SU-DHL-6 (cell line): Measurements from ENCODE around the gene CACNA2D4.

ENCODE experiments used
- CTCF ChIP-seq: fragments of 200-600 bp; sonication (generic); IDR thresholded peaks from one replicate; pipeline ENCODE4 v1.5.1; 2017; ENCODE audit warnings: antibody characterized with exemption, mild to moderate bottlenecking, low read length, moderate library complexity; ENCODE audit not compliant: insufficient read depth, poor library complexity, severe bottlenecking
- EZH2phosphoT487 ChIP-seq: fragments of 200-600 bp; sonication (generic), shearing (Covaris generic); conservative IDR thresholded peaks from 2 replicates; pipeline ENCODE4 v1.6.1; 2018; ENCODE audit warnings: mild to moderate bottlenecking, antibody characterized with exemption, low read length, moderate library complexity, mixed read lengths

- TF ChIP-seq CTCF (no peak), EZH2phosphoT487 (no peak)
Observed at GRCh38 chr12:1869145-1869544, 49.3 kb downstream of the CACNA2D4 start.
